WTC11 (cell line): ENCODE data around the gene KPNA3.

Source experiments
- AFF4 ChIP-seq: sonication (generic); formaldehyde crosslinking; IDR thresholded peaks from 2 replicates; pipeline ENCODE4 v1.8.1; 2023; ENCODE audit warnings: mild to moderate bottlenecking, missing genetic modification reagents, borderline replicate concordance
- CTCF ChIP-seq: fragments of 200-600 bp; IDR thresholded peaks from 2 replicates; pipeline ENCODE4 v1.8.0; 2022; ENCODE audit warnings: antibody characterized with exemption
- FOXP1 ChIP-seq: sonication (generic); formaldehyde crosslinking; IDR thresholded peaks from 2 replicates; pipeline ENCODE4 v1.8.0; 2022; ENCODE audit warnings: missing genetic modification reagents, mild to moderate bottlenecking, moderate library complexity, borderline replicate concordance
- TCF7 ChIP-seq: sonication (generic); formaldehyde crosslinking; IDR thresholded peaks from 2 replicates; pipeline ENCODE4 v1.8.0; 2022; ENCODE audit warnings: mild to moderate bottlenecking, low read depth, missing genetic modification reagents, moderate library complexity
- ZBTB43 ChIP-seq: sonication (generic); formaldehyde crosslinking; IDR thresholded peaks from 2 replicates; pipeline ENCODE4 v1.8.1; 2023; ENCODE audit warnings: mild to moderate bottlenecking, missing genetic modification reagents

DNA sequence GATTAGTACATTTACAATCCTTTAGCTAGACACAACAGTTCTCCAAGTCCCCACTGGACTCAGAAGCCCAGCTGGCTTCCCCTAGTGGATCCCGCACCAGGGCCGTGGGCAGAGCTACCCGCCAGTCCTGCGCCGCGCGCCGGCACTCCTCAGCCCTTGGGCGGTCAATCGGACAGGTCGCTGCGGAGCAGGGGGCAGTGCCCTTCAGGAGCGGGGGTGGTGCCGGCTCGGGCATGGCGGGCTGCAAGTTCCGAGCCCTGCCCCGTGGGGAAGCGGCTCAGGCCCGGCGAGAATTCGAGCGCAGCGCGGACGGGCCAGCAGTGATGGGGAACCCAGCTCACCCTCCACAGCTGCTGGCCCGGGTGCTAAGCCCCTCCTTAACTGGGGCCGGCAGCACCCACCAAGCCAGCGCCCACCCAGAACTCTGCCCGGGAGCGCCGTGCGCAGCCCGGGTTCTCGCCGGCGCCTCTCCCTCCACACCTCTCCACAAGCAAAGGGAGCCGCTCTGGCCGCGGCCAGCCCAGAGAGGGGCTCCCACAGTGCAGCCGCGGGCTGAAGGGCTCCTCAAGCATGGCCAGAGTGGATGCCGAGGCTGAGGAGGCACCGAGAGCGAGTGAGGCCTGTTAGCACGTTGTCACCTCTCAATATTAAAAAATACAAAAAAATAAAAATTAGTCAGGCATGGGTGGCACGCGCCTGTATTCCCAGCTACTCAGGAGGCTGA lies 114.1 kb downstream of the KPNA3 start:
- TF ChIP-seq AFF4 (CRISPR knock-in tag) = no peak
- no peak for TF ChIP-seq TCF7 (CRISPR knock-in tag)
- TF ChIP-seq CTCF = no peak
- no peak for TF ChIP-seq FOXP1 (CRISPR knock-in tag)
- no peak for TF ChIP-seq ZBTB43 (CRISPR knock-in tag)
